Heart left ventricle (tissue), 16 donors: ENCODE data around the gene CHORDC1. TPM values are rescaled to one million over a fixed set of nuclear protein-coding genes. Genes with fewer than 3 reads are reported as not detected.
"Not testable (repeated sequence)": the region's sequence is repeated elsewhere in the genome, so short reads cannot be mapped to it uniquely, and the experiment has no call there.

Experiments used
- ATAC-seq, 4 donors: fragments of 200-7000 bp; cut with Tn5 transposase; one replicate each; pipeline ENCODE4 v1.9.1; 2020 to 2022; ENCODE audit warnings: moderate library complexity in 4 of 4, mild to moderate bottlenecking in 3 of 4, moderate number of reproducible peaks in 1 of 4
- DNase-seq, 5 donors: peaks; one replicate each; pipeline ENCODE4 v3.0.0-alpha.2; 2020
- H3K27ac ChIP-seq, 12 donors: fragments of 200-600 bp; sonication (generic) in 4 of 12; one replicate each; pipeline versions ENCODE4 v1.5.0 to v1.8.0; 2016 to 2022; ENCODE audit warnings: mild to moderate bottlenecking in 2 of 12
- H3K27me3 ChIP-seq, 9 donors: fragments of 200-600 bp; sonication (generic) in 2 of 9; one replicate each; pipeline versions ENCODE4 v1.5.1 to v1.8.0; 2016 to 2022; ENCODE audit warnings: mild to moderate bottlenecking in 3 of 9
- H3K36me3 ChIP-seq, 9 donors: fragments of 200-600 bp; sonication (generic) in 2 of 9; one replicate each; pipeline versions ENCODE4 v1.5.0 to v1.8.0; 2018 to 2022; ENCODE audit warnings: mild to moderate bottlenecking in 2 of 9
- H3K4me1 ChIP-seq, 12 donors: fragments of 200-600 bp; sonication (generic) in 4 of 12; one replicate each; pipeline versions ENCODE4 v1.5.0 to v1.8.0; 2016 to 2022; ENCODE audit warnings: mild to moderate bottlenecking in 3 of 12
- H3K4me3 ChIP-seq, 12 donors: fragments of 200-600 bp; sonication (generic) in 4 of 12; one replicate each; pipeline versions ENCODE4 v1.5.0 to v1.8.0; 2017 to 2022; ENCODE audit warnings: mild to moderate bottlenecking in 9 of 12, moderate library complexity in 4 of 12
- H3K9me3 ChIP-seq, 12 donors: fragments of 200-600 bp; sonication (generic) in 4 of 12; one replicate each; pipeline versions ENCODE4 v1.5.0 to v1.8.0; 2016 to 2022; ENCODE audit warnings: mild to moderate bottlenecking in 1 of 12
- POLR2A ChIP-seq, 2 donors: fragments of 450-650 bp; IDR thresholded peaks; one replicate each; pipeline ENCODE4 v1.6.1; 2017; ENCODE audit warnings: antibody characterized with exemption in 2 of 2, mild to moderate bottlenecking in 2 of 2, moderate library complexity in 2 of 2
- WGBS, 4 donors: extraction: QIAGEN DNeasy Blood & Tissue Kit in 2 of 4; methylation state at CpG; one replicate each; pipeline versions ENCODE4 v1.1.5 to v1.1.7; 2013 to 2018; 5-methylcytosine and 5-hydroxymethylcytosine counted together
- intact Hi-C, 10 donors: fragments of 100-400 bp; cut with DNase I; formaldehyde crosslinking; loops; one replicate each; pipeline versions ENCODE4 v1.11.1 to v1.14.2; 2022
- polyA plus RNA-seq, 2 donors: library from polyadenylated mRNA; stranded (reverse); fragments of 200-250 nt; gene quantifications; one replicate each; pipeline ENCODE4 v1.2.3, GENCODE V29; 2013
- total RNA-seq, 9 donors: library from RNA; depleted of rRNA in 2 of 9; stranded (reverse); fragments of >200 nt in 2 of 9; fragmentation: NEBNext Ultra II Directional in 3 of 9; extraction: Animal tissue kit (Norgen Biotek cat#: 25700) in 3 of 9; gene quantifications; one replicate each; pipeline versions ENCODE4 v1.1.0 to v1.2.4, GENCODE V29; 2016 to 2023
- TF ChIP-seq, protein P1 (sequence below), 12 donors: fragments of 200-600 bp; sonication (generic) in 4 of 12; IDR thresholded peaks; one replicate each; pipeline versions ENCODE4 v1.5.0 to v1.8.0; 2018 to 2022; ENCODE audit warnings: antibody characterized with exemption in 12 of 12, mild to moderate bottlenecking in 5 of 12
- donor health status: ischemic (EF 13 %, LVEDD 7.1; RV severe dilation, severe dysfunction).
- donor health status: healthy with polysubstance abuse.
- donor health status: DM: no; HTN: yes; CAD: no.
- donor health status: DM: no; HTN: no; CAD: no.
- donor health status: ischemic (EF 25% LVEDD 6.9; RV normal size, moderate dysfunction).
- donor health status: ischemic (EF 25% LVEDD 5.7; RV mildly dilated, moderate dysfunction).
- donor health status: healthy.
- donor health status: DM: yes; HTN: yes; CAD: no.
- donor health status: ischemic (EF 35%, LVEDD 5.7; RV mildly dilated, moderate dysfunction).
- donor health status: nonischemic (EF 11% LVEDD 7.7; RV severe dilation, severe dysfunction).
- donor health status: DM: yes; HTN: yes; CAD: no.
- donor health status: PGD.
- donor health status: ischemic (EF 29% LVEDD 5.4; RV normal size, mild dysfunction).
- donor health status: nonischemic (EF 23%, LVEDD 6.1; RV moderate dilation, normal function).

CHORDC1 gene
- total and polyA plus RNA-seq, 11 donors, result 21.7 to 55.4 (median 28.5) TPM

DNA sequence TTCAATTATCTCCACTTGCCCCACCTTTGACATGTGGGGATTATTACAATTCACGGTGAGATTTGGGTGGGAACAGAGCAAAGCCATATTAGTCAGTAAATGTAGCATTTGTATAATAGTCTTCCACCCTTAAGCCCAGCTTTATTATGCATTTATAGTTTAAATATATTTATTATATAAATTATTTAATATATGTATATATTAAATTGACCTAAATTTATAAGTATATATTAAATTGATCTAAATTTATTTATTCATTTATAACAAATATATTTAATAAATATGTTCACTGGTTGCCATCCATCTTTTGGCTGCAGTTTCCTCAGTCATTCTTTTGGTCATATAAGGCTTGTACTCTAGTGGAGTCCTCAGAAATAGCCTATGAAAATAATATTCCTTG lies 23.6 kb upstream of the CHORDC1 start:
- no peak overlapping the region for H3K27ac ChIP-seq
- no peak overlapping the region for H3K4me3 ChIP-seq
- no peaks in the 10 kb centered on the region for H3K4me1 ChIP-seq
- TF ChIP-seq, protein P1, sequence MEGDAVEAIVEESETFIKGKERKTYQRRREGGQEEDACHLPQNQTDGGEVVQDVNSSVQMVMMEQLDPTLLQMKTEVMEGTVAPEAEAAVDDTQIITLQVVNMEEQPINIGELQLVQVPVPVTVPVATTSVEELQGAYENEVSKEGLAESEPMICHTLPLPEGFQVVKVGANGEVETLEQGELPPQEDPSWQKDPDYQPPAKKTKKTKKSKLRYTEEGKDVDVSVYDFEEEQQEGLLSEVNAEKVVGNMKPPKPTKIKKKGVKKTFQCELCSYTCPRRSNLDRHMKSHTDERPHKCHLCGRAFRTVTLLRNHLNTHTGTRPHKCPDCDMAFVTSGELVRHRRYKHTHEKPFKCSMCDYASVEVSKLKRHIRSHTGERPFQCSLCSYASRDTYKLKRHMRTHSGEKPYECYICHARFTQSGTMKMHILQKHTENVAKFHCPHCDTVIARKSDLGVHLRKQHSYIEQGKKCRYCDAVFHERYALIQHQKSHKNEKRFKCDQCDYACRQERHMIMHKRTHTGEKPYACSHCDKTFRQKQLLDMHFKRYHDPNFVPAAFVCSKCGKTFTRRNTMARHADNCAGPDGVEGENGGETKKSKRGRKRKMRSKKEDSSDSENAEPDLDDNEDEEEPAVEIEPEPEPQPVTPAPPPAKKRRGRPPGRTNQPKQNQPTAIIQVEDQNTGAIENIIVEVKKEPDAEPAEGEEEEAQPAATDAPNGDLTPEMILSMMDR (IDR thresholded peaks at IDR 0.05), result no peak
- no peak for TF ChIP-seq POLR2A (IDR thresholded peaks at IDR 0.05)
- ATAC-seq (no peak), DNase-seq (no peak)
- intact Hi-C loops, result no loop called here
- H3K9me3 ChIP-seq, result no peaks in the 10 kb centered on the region
- H3K27me3 ChIP-seq, result no peaks in the 10 kb centered on the region
- 73 to 91% (median 89%) methylated on average over 1 of the region's 1 CpG for WGBS, 4 donors
- no peaks in the 10 kb centered on the region for H3K36me3 ChIP-seq

DNA sequence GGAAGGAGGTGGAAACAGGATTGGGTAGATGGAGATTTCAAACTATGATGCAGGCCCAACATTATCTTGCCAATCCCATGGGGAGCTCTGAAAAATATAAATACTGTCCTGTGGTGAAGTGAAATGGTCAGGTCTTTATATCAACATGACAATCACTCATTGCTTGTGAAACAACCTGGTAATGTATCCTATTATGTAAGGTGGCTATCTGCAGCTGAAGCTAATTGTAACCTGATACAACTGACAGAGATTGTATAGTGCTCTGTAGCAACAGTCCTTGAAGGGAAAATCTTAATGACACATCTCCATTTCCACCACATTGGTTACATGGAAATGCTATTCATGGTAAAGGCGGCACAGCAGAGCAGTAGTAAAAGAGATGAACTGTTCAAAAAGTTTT lies 20.7 kb upstream of the CHORDC1 start:
- 91 to 98% (median 94%) methylated on average over 1 of the region's 1 CpG for WGBS, 4 donors
- Histone ChIP-seq H3K4me1 (no peaks in the 10 kb centered on the region), H3K27me3 (no peaks in the 10 kb centered on the region), H3K27ac (no peak overlapping the region), H3K4me3 (no peak overlapping the region), H3K9me3 (no peaks in the 10 kb centered on the region), H3K36me3 (no peaks in the 10 kb centered on the region)
- no peak for ATAC-seq
- no peak for DNase-seq
- intact Hi-C loops, result no loop called here
- TF ChIP-seq, protein P1 (IDR thresholded peaks at IDR 0.05), result no peak
- TF ChIP-seq POLR2A (IDR thresholded peaks at IDR 0.05), result no peak

DNA sequence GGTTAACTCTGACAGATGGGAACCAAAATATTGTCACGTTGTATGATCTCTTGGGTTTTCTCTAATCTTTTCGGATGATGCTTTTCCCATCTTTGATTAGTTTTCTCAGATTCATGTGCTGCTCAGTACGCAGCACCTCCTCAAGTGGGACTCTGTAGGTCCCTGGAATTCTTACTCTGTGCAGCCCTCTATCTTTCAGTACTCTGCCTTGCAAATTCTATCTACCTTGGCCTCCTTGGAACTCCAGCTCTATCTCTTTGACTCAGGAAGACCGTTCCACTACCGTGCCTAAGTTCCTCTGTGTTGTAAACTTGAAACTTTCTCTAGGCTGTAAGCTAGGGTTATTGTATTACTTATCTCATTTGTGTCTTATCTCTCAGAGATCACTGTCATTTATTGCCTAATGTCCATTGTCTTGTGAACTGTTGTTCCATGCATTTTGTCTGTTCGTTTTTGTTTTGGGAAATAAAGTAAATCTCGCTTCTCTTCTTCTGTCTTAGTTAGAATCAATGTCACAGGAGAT lies 20.1 kb upstream of the CHORDC1 start:
- no peak for TF ChIP-seq POLR2A (IDR thresholded peaks at IDR 0.05)
- TF ChIP-seq, protein P1 (IDR thresholded peaks at IDR 0.05), result no peak

DNA sequence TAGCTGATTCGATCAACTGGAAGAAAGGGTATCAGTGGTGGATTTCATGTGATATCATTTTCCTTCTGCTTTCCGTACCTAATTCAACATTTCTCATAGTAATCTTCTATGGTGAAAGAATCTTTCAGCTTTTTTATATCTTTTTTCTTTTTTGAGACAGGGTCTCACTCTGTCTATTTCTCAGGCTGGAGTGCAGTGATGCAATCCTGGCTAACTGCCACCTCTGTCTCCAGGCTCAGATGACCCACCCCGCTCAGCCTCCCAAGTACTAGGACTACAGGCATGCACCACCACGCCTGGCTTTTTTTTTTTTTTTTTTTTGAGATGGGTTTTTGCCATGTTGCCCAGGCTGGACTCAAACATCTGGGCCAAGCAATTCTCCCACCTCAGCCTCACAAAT lies 18.6 kb upstream of the CHORDC1 start:
- DNase-seq (no peak), ATAC-seq (no peak)
- TF ChIP-seq POLR2A (IDR thresholded peaks at IDR 0.05), result no peak
- TF ChIP-seq, protein P1 (IDR thresholded peaks at IDR 0.05), result no peak
- 68 to 94% (median 86%) methylated on average over 4 of the region's 4 CpGs for WGBS, 4 donors
- Histone ChIP-seq H3K27me3 (no peaks in the 10 kb centered on the region), H3K4me1 (no peaks in the 10 kb centered on the region), H3K9me3 (no peaks in the 10 kb centered on the region), H3K4me3 (no peak overlapping the region), H3K36me3 (no peaks in the 10 kb centered on the region), H3K27ac (no peak overlapping the region)
- intact Hi-C loops, result no loop called here

More for the DNA sequence above, 20.1 kb upstream of the CHORDC1 start:
- no peak for DNase-seq
- H3K9me3 ChIP-seq, result no peaks in the 10 kb centered on the region
- WGBS, 4 donors, result 59 to 70% (median 67%) methylated on average over 7 of the region's 7 CpGs
- no peak overlapping the region for H3K4me3 ChIP-seq
- no peak overlapping the region for H3K27ac ChIP-seq
- ATAC-seq, result no peak
- intact Hi-C loops, result no loop called here
- no peaks in the 10 kb centered on the region for H3K4me1 ChIP-seq
- no peaks in the 10 kb centered on the region for H3K36me3 ChIP-seq
- no peaks in the 10 kb centered on the region for H3K27me3 ChIP-seq

DNA sequence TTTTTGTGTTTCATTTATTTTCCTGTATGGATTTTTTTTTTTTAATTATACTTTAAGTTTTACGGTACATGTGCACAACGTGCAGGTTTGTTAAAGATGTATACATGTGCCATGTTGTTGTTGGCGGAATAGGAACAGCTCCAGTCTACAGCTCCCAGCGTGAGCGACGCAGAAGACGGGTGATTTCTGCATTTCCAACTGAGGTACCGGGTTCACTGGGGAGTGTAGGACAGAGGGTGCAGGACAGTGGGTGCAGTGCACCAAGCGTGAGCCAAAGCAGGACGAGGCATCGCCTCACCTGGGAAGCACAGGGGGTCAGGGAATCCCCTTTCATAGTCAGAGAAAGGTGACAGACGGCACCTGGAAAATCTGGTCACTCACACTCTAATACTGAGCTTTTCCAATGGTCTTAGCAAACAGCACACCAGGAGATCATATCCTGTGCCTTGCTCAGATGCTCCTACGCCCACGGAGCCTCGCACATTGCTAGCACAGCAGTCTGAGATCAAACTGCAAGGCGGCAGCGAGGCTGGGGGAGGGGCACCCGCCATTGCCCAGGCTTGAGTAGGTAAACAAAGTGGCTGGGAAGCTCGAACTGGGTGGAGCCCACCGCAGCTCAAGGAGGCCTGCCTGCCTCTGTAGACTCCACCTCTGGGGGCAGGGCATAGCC lies 17.3 kb upstream of the CHORDC1 start:
- H3K27me3 ChIP-seq, ATAC-seq, H3K4me3 ChIP-seq, intact Hi-C loops, H3K4me1 ChIP-seq, H3K9me3 ChIP-seq, DNase-seq, H3K36me3 ChIP-seq, H3K27ac ChIP-seq: not testable (repeated sequence)
- 84 to 92% (median 89%) methylated on average over 12 to 19 of the region's 20 CpGs for WGBS, 4 donors
